ENCODE data around the gene CACHD1. TPM values are rescaled to one million over a fixed set of nuclear protein-coding genes. Genes with fewer than 3 reads are reported as not detected.
A peak's percentile ranks its signal among the peaks of the same experiment; 100 is the strongest.
"Not testable (repeated sequence)": the region's sequence is repeated elsewhere in the genome, so short reads cannot be mapped to it uniquely, and the experiment has no call there.

The CACHD1 gene
- total RNA-seq, 1 donor from 2014 or later: 24.1 TPM

DNA sequence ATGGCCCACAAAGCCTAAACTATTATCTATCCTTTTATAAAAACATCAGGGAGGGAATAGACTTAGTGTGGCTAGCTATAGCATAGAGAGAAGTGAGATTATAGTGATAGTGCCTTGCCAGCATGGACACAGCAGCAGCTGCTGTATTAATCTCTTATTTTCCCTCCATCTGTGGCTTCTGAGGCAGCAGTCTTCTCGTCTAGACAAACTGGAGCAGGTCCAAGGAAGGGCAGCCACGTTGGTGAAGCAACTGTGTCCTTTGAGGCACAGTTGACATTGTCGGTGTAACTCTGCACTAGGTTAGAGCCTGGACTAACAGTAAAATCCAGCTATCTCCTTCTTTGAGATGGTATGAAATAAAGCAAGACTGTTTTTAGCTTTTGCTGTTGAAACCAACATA, 131.3 kb downstream of the CACHD1 start:
- Mint-ChIP-seq H3K36me3 (peaks cover 10% of the 10 kb centered on the region), H3K9me3 (no peaks in the 10 kb centered on the region), H3K27me3 (ENCODE audit: low read depth) (no peaks in the 10 kb centered on the region), H3K4me1 (peaks cover 29% of the 10 kb centered on the region), H3K4me3 (no peak overlapping the region), H3K27ac (peak overlapping the region; percentile 10)
- DNase-seq (ENCODE audit: low spot score in 2 of 2, unreplicated experiment in 2 of 2): no peak
- TF ChIP-seq, protein P1, sequence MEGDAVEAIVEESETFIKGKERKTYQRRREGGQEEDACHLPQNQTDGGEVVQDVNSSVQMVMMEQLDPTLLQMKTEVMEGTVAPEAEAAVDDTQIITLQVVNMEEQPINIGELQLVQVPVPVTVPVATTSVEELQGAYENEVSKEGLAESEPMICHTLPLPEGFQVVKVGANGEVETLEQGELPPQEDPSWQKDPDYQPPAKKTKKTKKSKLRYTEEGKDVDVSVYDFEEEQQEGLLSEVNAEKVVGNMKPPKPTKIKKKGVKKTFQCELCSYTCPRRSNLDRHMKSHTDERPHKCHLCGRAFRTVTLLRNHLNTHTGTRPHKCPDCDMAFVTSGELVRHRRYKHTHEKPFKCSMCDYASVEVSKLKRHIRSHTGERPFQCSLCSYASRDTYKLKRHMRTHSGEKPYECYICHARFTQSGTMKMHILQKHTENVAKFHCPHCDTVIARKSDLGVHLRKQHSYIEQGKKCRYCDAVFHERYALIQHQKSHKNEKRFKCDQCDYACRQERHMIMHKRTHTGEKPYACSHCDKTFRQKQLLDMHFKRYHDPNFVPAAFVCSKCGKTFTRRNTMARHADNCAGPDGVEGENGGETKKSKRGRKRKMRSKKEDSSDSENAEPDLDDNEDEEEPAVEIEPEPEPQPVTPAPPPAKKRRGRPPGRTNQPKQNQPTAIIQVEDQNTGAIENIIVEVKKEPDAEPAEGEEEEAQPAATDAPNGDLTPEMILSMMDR (IDR thresholded peaks at IDR 0.05; ENCODE audit: unreplicated experiment): no peak

DNA sequence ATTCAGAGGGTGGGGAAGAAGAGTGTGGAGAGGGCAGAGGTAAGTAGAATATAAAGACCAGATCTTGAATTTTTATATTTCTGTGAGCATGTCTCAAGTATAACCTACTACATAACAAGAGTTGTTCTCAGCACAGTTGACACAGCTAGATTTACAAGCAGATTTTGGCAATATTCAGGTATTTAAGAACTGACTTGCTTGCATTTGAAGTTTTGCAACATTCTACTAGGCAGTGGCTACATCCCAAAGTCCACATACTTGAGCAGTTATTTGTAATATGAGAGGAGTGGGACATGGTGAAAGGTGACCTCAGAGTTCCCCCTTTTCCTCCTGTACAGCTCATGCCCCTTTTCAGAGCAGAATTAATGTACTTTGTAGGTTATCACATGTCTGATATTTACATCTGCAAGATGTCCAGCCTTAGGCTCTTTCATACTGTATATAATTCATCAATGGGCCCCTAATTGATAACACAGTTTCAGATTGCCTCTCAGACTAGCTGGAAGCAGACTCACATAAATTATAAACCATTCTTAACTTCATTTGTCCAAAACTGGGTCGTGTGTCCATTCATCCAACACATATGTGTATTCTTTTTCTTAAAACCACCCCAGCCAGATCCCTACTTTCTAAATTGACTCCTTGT, 138.2 kb downstream of the CACHD1 start:
- H3K4me3 Mint-ChIP-seq: no peak overlapping the region
- no peaks in the 10 kb centered on the region for H3K27me3 Mint-ChIP-seq (ENCODE audit: low read depth)
- TF ChIP-seq, protein P1 (IDR thresholded peaks at IDR 0.05; ENCODE audit: unreplicated experiment): no peak
- H3K27ac Mint-ChIP-seq: no peak overlapping the region
- DNase-seq (ENCODE audit: low spot score in 2 of 2, unreplicated experiment in 2 of 2): no peak
- no peaks in the 10 kb centered on the region for H3K4me1 Mint-ChIP-seq
- H3K36me3 Mint-ChIP-seq: peaks cover 25% of the 10 kb centered on the region
- H3K9me3 Mint-ChIP-seq: peaks cover 16% of the 10 kb centered on the region

DNA sequence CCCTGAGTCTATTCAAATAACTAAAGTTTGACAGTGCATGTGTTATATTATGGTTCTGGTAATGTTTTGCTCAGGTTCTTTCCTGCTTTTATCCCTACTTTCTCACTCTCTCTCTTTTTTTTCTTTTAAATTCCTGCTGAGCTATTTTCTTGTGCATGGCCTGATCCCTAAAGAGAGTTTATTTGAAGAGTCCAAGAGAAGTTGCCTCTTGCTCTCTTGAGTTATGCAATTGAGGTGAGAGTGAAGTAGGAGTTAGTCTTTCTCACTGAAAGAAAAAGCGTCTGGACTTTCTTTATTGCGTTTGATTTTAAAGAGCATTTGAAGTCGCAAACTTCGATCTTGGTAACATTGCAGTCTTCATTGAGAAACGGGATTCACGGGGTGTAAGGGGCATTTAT, 138.7 kb downstream of the CACHD1 start:
- Mint-ChIP-seq H3K9me3 (peaks cover 16% of the 10 kb centered on the region), H3K27me3 (ENCODE audit: low read depth) (no peaks in the 10 kb centered on the region), H3K36me3 (peaks cover 20% of the 10 kb centered on the region), H3K27ac (no peak overlapping the region), H3K4me3 (no peak overlapping the region), H3K4me1 (no peaks in the 10 kb centered on the region)
- TF ChIP-seq, protein P1 (IDR thresholded peaks at IDR 0.05; ENCODE audit: unreplicated experiment): no peak
- no peak for DNase-seq (ENCODE audit: low spot score in 2 of 2, unreplicated experiment in 2 of 2)

DNA sequence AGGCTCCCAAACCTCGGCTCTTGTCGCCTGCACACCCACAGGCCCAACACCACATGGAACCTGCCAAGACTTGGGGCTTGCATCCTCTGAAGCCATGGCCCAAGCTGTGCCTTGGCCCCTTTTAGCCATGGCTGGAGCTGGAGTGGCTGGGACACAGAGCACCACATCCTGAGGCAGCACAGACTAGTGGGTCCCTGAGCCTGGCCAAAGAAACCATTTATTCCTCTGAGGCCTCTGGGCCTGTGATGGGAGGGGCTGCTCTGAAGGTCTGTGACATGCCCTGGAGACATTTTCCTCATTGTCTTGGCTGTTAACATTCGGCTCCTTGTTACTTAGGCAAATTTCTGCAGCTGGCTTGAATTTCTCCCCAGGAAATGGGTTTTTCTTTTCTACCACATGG, 141.0 kb downstream of the CACHD1 start:
- Mint-ChIP-seq H3K9me3 (peaks cover 16% of the 10 kb centered on the region), H3K36me3 (peaks cover 24% of the 10 kb centered on the region)
- DNase-seq (ENCODE audit: low spot score in 2 of 2, unreplicated experiment in 2 of 2); H3K4me3 Mint-ChIP-seq; H3K4me1 Mint-ChIP-seq; H3K27me3 Mint-ChIP-seq (ENCODE audit: low read depth); H3K27ac Mint-ChIP-seq: not testable (repeated sequence)

DNA sequence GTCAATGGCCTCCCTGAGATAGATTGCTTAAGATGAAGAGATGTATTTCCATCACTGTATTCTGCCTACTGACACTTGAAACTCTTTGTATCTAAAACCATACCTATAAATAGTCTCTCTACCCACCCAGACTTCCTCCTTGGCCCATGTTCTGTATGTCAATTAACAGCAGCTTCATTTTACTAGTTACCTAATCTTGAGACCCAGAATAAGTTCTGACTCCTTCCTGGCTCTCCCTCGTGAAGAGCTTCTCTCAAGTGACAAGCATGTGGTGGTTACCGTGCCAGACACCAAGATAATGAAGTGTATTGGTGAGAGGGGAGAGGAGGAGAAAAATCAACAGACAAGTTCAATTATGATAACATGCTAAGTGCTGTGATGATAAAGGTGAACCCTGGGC, 146.1 kb downstream of the CACHD1 start:
- Mint-ChIP-seq H3K9me3 (peaks cover 8% of the 10 kb centered on the region), H3K4me1 (no peaks in the 10 kb centered on the region), H3K4me3 (no peak overlapping the region), H3K27me3 (ENCODE audit: low read depth) (no peaks in the 10 kb centered on the region), H3K36me3 (peaks cover 22% of the 10 kb centered on the region), H3K27ac (no peak overlapping the region)
- DNase-seq (ENCODE audit: low spot score in 2 of 2, unreplicated experiment in 2 of 2): no peak
- TF ChIP-seq, protein P1 (IDR thresholded peaks at IDR 0.05; ENCODE audit: unreplicated experiment): no peak

DNA sequence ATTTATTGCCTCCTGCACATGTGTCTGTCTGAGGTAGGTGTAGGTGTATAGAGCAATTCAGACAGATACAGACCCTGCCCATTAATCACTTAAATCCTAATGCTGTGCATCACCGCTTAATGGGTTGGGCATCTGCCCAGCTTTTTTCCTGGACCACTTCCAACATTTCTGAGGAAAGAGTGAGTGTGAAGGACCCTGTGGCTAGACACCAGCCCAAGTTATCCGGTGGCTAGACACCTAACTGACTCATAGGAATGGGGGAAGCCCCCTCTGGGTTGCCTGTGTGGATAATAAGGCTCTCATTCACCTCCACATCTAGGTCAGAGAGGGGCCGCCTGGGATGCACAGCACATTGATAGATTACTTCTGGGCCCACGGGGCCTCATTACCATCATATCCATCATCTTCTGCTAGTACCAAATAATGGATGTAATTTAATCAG, 153.8 kb downstream of the CACHD1 start:
- H3K9me3 Mint-ChIP-seq: no peaks in the 10 kb centered on the region
- DNase-seq (ENCODE audit: low spot score in 2 of 2, unreplicated experiment in 2 of 2): no peak
- no peaks in the 10 kb centered on the region for H3K27me3 Mint-ChIP-seq (ENCODE audit: low read depth)
- no peak overlapping the region for H3K27ac Mint-ChIP-seq
- no peak overlapping the region for H3K4me3 Mint-ChIP-seq
- peaks cover 18% of the 10 kb centered on the region for H3K4me1 Mint-ChIP-seq
- TF ChIP-seq, protein P1 (IDR thresholded peaks at IDR 0.05; ENCODE audit: unreplicated experiment): no peak
- H3K36me3 Mint-ChIP-seq: peaks cover 6% of the 10 kb centered on the region
